MCF 10A (cell line): ENCODE data around the gene GRAMD2A. TPM values are rescaled to one million over a fixed set of nuclear protein-coding genes. Genes with fewer than 3 reads are reported as not detected.

Experiments
- BruUV-seq: library from RNA; stranded (reverse); fragments of 400-500 nt; replicated peaks from 2 replicates; lab custom pipeline; 2021; lab: Mats Ljungman, UMichigan
- CTCF ChIA-PET: fragments of 300-600 bp; sonication (Branson Sonifier 250); formaldehyde crosslinking; extraction: SDS; loops from one replicate; lab custom pipeline; 2021; ENCODE audit warnings: antibody characterized with exemption, inconsistent platforms; lab: Yijun Ruan, JAX
- POLR2A ChIA-PET: fragments of 300-600, 350-650 bp; sonication (Branson Sonifier 250); formaldehyde crosslinking; extraction: SDS; loops from one replicate; lab custom pipeline; 2020; ENCODE audit warnings: antibody characterized with exemption, inconsistent platforms; lab: Yijun Ruan, JAX
- DNase-seq: peaks from one replicate; pipeline ENCODE4 v3.0.0-alpha.2; 2018; ENCODE audit not compliant: unreplicated experiment
- H3K27ac Mint-ChIP-seq: one replicate; pipeline ENCODE4 v1.8.0; 2022; ENCODE audit warnings: mild to moderate bottlenecking, low read depth, mixed read lengths; ENCODE audit not compliant: unreplicated experiment
- H3K27me3 Mint-ChIP-seq: one replicate; pipeline ENCODE4 v1.8.0; 2022; ENCODE audit warnings: mixed read lengths; ENCODE audit not compliant: insufficient read depth, unreplicated experiment
- H3K36me3 Mint-ChIP-seq: one replicate; pipeline ENCODE4 v1.8.0; 2022; ENCODE audit warnings: mild to moderate bottlenecking, moderate library complexity, mixed read lengths; ENCODE audit not compliant: insufficient read depth, unreplicated experiment
- H3K4me1 Mint-ChIP-seq: one replicate; pipeline ENCODE4 v1.8.0; 2022; ENCODE audit warnings: mixed read lengths; ENCODE audit not compliant: insufficient read depth, unreplicated experiment
- H3K4me3 Mint-ChIP-seq: one replicate; pipeline ENCODE4 v1.8.0; 2022; ENCODE audit warnings: mild to moderate bottlenecking, moderate library complexity, mixed read lengths; ENCODE audit not compliant: unreplicated experiment
- H3K9me3 Mint-ChIP-seq: one replicate; pipeline ENCODE4 v1.8.0; 2022; ENCODE audit warnings: mixed read lengths; ENCODE audit not compliant: unreplicated experiment
- CTCF ChIP-seq: fragments of 200-600 bp; IDR thresholded peaks from one replicate; pipeline ENCODE4 v1.8.0; 2022; ENCODE audit warnings: antibody characterized with exemption, mild to moderate bottlenecking; ENCODE audit not compliant: unreplicated experiment
- intact Hi-C: fragments of 100-400 bp; cut with micrococcal nuclease; formaldehyde crosslinking; loops from 2 replicates; pipeline ENCODE4 v1.14.1; 2022
- total RNA-seq: library from RNA; stranded (reverse); gene quantifications from 2 replicates; pipeline ENCODE4 v1.2.3, GENCODE V29; 2022

Gene GRAMD2A
- total RNA-seq, 1 experiment from 2014 or later = 0.93 TPM

- Mint-ChIP-seq H3K4me1 (peaks cover 16% of the 10 kb centered on the region), H3K27ac (peak overlapping the region; percentile 23), H3K36me3 (peaks cover 46% of the 10 kb centered on the region), H3K9me3 (no peaks in the 10 kb centered on the region), H3K27me3 (no peaks in the 10 kb centered on the region), H3K4me3 (no peak overlapping the region)
- BruUV-seq = no TSS peak
- CTCF ChIA-PET = no interaction called here
- intact Hi-C loops = no loop called here
- no peak for DNase-seq
- POLR2A ChIA-PET = interaction anchor here (0.6 to 11.2 kb wide), 6 partner anchors 11 to 189 kb away, joined by 3 to 424 read pairs (median 30); partner anchors contain the start of gene PKM
- TF ChIP-seq CTCF = no peak
Measured at GRCh38 chr15:72196409-72197040, 1.1 kb downstream of the GRAMD2A start.

GRCh38 chr15:72195101-72195511 lies 2.5 kb downstream of the GRAMD2A start:
- CTCF ChIA-PET = interaction anchor here (1.0 kb wide), 1 partner anchor 9 kb away, joined by 3 read pairs; no protein-coding TSS in a partner anchor
- no peak for TF ChIP-seq CTCF
- H3K27ac Mint-ChIP-seq = no peak overlapping the region

GRCh38 chr15:72193836-72194396 lies 3.7 kb downstream of the GRAMD2A start:
- intact Hi-C loops = no loop called here
- CTCF ChIA-PET = interaction anchor here (0.6 to 1.0 kb wide), 2 partner anchors 8 to 152 kb away, joined by 3 to 5 read pairs; no protein-coding TSS in a partner anchor
- no TSS peak for BruUV-seq
- TF ChIP-seq CTCF = no peak
- Mint-ChIP-seq H3K9me3 (no peaks in the 10 kb centered on the region), H3K36me3 (peaks cover 20% of the 10 kb centered on the region), H3K27me3 (no peaks in the 10 kb centered on the region), H3K27ac (no peak overlapping the region), H3K4me1 (peaks cover 16% of the 10 kb centered on the region), H3K4me3 (no peak overlapping the region)
- POLR2A ChIA-PET = interaction anchor here (1.1 to 11.2 kb wide), 6 partner anchors 9 to 182 kb away, joined by 4 to 424 read pairs (median 28); partner anchors contain the start of genes HEXA and PKM
- DNase-seq = no peak

More at GRCh38 chr15:72195101-72195511, 2.5 kb downstream of the GRAMD2A start:
- BruUV-seq = no TSS peak
- H3K36me3 Mint-ChIP-seq = peaks cover 32% of the 10 kb centered on the region
- H3K4me1 Mint-ChIP-seq = peaks cover 16% of the 10 kb centered on the region
- H3K4me3 Mint-ChIP-seq = no peak overlapping the region
- no peaks in the 10 kb centered on the region for H3K27me3 Mint-ChIP-seq
- no peak for DNase-seq
- intact Hi-C loops = no loop called here
- no peaks in the 10 kb centered on the region for H3K9me3 Mint-ChIP-seq
- POLR2A ChIA-PET = interaction anchor here (1.2 to 11.2 kb wide), 7 partner anchors 8 to 181 kb away, joined by 4 to 424 read pairs (median 11); partner anchors contain the start of genes HEXA and PKM

- H3K9me3 Mint-ChIP-seq = no peaks in the 10 kb centered on the region
- intact Hi-C loops = no loop called here
- H3K4me1 Mint-ChIP-seq = peaks cover 5% of the 10 kb centered on the region
- BruUV-seq = no TSS peak
- ChIA-PET CTCF (no interaction called here), POLR2A (interaction anchor here (0.7 to 1.7 kb wide), 3 partner anchors 8 to 38 kb away, joined by 3 to 4 read pairs (median 4); partner anchors contain the start of gene PKM)
- TF ChIP-seq CTCF = no peak
- no peaks in the 10 kb centered on the region for H3K27me3 Mint-ChIP-seq
- no peak overlapping the region for H3K27ac Mint-ChIP-seq
- H3K4me3 Mint-ChIP-seq = no peak overlapping the region
- DNase-seq = no peak
- H3K36me3 Mint-ChIP-seq = peaks cover 6% of the 10 kb centered on the region
Measured at GRCh38 chr15:72192416-72192815, 5.2 kb downstream of the GRAMD2A start.
